ENCODE measurements around the gene TEPSIN.

The TEPSIN gene

DNA sequence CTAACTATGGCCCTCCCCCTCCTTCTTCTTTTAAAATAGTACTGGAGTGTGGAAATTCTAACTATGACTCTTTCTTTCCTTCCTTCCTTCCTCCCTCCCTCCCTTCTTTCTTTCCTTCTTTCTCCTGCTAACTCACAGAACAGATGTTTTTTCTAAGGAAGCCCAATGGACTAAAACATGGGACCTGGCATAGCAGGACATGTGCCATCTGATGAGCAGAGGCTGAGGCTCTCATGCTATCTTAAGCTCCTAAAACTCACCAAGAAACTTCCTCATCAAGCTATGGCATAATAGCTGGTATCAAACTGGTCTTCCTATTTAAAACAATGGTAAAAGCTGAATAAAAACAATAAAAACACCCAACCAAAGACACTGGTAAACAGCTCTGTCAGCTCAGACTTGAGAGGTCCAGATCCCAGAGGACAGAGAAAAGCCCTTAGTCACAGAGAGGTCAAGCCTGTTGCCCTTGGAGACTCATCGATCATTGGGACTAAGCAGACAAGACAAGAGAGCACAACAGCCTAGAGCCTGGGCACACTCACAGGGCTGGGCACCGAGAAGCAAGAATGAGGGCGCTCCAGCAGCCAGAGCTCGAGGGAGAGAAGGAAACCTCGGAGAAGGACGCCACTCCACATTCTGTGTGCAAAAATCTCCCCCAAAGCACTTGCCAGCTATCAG is 28.7 kb upstream of the TEPSIN start:
- no peak for FAIRE-seq

DNA sequence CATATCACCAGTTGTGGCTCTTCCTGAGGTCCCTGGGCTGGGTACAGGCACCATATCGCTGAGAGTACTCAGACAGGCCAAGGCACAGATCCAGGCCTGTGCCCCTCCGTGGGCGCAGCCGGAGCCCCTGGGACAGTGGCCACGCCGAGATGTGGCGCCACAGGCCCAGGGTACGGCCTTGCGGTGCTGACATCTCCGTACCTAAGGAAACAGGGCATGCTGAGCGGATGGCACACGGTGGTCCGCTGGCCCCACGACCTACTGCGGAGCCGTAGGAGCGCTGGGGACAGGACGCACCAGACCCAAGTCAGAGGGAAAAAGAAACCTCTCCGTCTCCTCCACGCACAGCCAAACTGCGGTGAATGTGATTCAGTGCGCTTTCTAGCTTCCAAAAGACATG is 26.7 kb upstream of the TEPSIN start:
- FAIRE-seq = no peak

DNA sequence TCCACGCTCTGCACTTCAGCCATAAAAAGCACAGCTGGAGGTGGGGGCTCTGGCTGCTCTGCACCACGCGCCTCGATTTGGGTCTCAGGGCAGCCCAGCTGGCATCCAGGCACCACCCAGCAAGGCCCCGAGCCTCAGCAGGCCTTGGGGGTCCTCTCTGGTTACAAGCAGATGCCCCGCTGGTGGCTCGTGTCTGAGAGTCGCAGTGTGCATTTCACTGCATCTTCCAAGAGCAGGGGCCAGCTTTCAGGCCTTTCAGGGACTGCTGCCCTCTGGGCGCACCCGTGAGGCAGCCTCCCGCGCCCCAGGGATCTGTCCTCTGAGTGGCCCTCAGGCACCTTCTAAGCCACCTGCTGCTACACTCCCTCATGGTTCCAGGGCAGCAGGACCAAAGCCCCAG is 25.8 kb upstream of the TEPSIN start:
- no peak for FAIRE-seq

DNA sequence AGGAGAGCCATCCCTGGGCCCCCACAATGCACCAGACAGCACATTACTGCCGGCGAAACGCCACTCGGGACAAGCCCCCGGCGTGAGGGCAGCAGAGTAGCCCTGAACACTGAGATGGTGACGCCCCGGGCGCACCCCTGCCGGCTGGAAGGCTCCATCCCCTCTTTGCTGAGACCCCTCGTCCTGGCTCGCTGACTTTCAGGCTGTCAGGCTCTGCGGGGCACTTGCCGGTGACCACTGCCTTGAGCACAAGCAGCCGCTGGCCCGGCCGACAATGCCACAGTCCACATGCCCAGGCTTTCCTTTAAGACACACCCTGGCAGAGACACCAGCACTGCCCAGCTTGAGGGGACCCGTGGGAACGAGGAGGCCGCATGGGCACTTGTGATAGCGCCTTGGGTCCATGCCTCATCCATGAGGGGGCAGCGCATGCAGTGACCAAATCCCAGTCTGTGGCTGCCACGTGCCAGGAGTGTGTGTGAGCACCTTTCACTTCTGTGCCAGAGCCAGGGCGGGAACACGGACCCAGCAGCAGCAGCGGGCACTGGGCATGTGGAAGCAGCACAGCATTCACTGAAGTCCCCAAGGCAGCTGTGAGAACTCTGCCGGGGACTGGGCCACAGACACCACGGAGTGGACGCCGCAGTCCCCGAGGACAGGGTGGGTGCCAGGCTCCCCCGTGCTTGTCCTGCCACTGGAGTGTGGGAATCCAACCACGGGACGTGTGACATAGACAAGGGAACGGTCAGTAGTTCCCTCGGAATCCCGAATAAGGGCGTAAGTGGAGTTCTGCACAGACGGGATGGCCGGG is 24.7 kb upstream of the TEPSIN start:
- FAIRE-seq = no peak

DNA sequence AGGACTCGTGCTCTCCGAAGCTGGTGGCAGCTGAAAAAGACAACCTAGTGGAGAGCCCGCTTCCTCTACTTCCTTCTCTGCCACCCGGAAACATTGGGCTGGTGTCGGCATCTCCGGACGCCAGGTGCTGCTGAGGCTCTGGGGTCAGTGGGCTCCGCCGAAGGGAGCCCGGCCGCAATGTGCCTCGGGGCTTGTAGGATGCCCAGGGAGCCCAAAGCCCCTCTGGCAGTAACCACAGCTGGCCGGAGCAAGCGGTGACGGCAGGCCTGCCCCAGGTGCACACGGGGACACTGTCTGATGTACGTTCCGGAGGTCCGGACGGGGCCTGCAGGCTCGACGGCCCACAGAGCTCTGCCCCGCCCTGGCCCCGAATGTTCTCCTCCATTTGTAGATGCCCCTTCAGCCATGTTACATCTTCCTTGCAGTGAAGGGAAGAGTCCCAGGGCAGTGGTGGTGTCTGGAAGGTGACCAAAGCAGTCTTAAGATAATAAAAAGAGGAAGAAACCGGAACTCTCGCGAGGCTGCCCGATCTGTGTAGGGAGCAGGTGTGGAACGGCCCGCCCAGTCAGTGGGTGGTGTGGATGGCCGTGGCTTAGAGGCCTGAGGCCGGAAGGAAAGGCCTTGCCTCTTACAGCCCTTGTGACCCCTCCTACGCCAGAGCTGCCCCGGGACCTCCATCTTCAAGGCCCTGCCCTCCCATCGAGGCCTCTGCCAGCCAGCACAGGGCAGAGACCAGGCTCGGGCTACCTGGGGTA is 22.9 kb upstream of the TEPSIN start:
- no peak for FAIRE-seq

DNA sequence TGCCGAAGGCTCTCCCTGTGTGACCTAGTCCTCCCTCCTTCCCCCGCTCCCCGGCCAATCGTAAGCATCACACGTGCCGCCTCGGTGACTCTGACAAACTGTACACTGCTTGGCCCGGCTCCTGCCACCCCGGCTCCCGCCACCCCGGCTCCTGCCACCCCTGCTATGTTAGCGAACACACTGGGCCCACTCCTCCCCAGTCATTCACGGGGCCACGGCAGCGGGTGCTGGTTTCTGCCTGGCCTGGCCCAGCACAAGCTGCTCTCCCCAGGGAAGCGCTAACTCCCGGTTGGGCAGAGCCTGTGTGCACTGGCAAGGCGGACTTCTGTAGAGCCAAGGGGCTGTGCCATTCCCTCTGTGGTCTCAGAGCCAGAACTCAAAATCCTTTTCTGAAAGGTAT is 22.2 kb upstream of the TEPSIN start:
- no peak for FAIRE-seq

DNA sequence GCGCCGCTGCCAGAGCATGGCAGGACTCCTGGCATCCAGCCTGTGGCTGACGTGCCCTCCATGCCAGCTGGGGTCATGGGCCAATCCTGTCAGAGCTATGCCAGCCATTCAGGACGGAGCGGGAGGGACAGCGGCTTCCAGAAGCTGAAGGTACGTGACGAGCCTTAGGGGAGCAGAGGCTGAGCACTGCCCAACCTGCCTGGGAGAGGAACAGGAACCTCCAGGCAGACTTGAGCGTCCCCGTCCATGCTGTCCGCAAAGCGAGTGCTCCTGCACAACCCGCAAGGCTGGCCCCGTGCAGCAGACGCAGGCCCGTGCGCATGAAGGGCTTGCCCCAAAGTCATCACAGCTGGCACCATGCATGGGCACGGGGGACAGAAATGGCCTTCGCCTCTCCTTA is 21.8 kb upstream of the TEPSIN start:
- FAIRE-seq = no peak

DNA sequence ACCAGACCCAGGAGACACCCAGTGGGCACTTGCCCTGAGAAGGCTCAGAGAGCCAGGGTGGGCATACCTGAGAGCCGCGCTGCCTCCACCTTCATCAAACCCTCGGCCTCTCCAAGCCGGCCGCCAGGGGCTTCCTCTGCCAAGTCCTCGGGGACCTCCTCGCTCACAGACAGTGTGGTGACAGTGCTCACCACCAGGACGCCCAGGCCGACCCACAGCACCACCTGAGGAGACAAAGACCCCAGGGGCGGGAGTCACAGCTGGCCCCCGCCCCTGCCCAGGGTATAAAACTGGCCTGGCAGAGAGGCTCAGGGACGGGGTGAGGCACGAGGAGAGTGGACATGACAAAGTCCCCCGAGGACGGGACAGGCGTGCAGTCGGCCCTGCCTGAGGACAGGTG is 21.3 kb upstream of the TEPSIN start:
- no peak for FAIRE-seq

DNA sequence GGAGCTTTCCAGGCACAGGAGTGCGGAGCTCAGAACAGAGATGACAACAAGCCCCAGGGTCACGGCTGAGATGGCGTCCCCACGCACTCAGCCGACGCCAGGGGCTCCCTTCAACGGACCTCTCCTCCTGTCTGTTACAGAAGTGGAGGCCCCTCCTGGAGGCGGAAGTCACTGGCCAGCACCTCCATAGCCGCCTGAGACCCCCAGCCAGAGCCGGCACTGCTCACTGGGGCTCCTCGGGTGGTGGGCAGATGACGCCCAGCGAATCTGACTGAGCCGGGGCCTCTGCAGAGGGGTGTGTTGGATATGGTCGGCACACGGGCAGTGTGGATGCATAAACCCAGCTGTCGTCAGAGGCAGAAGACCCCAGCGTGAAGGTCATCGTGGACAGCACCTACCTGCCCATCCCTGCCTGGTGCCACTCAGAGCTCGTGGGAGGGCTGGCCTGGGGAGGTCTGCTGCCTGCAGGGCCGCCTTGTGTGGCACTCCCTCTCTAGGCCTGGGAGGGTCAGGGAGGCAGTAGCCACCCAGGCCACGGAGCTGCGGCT is 20.3 kb upstream of the TEPSIN start:
- FAIRE-seq = no peak

DNA sequence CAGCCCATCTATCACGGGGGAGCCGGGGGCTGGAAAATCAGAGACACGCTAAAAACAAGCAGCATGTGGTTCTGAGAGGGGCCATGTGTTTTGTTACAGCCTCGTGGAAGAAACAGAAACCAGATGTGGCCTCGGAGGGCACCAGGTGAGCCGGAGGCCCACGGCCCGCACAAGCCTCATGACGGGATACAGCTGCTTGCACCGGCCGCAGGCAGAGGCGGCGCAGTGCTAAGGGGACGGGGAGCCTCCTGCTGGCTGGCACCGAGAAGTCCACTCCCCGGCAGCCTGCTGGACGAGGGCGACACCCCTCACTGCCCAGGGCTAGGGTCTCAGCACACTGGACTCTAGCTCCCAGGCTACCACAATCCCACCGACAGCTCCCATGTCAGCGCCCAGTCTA is 19.4 kb upstream of the TEPSIN start:
- FAIRE-seq = no peak

DNA sequence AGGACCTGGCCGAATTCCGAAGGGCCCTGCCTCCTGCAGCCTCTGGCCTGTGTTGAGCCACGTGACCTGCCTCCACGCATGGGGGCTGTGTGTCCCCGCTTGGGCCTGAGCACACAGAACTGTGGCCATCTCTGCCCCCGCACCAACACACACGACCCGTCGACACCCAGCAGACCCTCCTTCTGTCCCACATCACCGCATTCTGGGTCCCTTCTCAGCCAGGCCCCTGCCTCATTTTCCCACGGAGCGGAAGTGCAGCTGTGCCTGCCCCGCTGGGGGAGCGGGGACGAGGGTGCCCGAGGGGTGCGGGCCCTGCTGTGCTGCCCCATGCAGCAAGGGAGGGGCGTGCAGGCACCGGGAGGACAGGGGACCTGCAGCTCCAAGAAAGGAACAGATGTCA is 18.7 kb upstream of the TEPSIN start:
- FAIRE-seq = no peak

DNA sequence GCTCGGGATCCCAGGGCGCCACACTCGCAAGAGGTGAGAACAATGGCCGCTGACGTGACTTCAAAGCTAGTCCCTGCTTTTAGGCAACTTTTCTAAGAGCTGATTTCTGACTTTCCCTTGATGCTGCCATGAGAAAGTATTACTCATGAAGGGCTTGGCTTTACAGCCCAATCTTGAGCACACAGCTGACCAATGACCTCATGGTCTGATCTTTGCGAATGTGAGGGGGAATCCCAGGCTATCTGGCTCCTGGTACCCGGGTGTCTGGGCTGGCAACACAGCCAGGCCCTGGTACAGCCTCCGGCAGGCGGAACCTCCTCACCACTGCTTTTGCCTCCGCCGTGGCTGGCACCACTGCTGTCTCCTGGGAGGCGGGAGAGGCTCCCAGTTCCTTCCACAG is 17.8 kb upstream of the TEPSIN start:
- FAIRE-seq = no peak

DNA sequence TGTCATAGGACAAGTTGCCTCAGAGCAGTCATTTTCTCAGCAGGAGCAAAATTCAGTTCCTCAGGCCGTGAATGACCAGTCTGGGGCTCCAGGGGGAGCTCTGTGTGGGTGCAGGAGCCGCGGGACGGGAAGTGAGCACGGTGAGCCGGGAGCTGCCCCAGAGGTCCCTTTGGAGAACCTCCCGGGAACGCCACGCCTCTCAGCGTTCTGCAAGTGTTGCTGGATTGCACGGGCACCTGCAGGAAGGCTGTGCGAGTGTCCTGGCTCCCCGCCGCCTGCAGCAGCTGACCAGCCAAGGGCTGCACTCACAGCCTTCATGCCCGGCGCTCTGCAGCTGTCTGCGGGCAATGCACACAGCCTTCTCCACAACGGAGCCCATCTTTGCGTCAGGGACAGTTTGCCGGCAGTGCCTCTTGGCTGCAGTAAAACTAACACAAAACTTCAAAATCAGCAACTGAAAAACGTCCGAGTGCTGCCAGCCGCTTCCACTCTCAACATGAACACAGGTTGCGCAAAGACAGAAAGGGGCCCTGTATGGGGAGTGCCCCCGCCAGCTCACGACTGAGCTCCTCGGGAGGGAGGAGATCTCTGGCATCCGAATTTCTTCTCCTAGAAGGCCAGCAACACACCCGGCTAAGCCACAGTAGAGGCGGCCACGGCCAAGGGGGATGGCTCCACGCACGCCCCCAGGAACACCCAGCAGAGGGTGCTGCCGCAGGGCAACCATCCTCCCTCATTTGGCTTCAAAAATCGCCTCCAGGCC is 16.3 kb upstream of the TEPSIN start:
- FAIRE-seq = no peak

DNA sequence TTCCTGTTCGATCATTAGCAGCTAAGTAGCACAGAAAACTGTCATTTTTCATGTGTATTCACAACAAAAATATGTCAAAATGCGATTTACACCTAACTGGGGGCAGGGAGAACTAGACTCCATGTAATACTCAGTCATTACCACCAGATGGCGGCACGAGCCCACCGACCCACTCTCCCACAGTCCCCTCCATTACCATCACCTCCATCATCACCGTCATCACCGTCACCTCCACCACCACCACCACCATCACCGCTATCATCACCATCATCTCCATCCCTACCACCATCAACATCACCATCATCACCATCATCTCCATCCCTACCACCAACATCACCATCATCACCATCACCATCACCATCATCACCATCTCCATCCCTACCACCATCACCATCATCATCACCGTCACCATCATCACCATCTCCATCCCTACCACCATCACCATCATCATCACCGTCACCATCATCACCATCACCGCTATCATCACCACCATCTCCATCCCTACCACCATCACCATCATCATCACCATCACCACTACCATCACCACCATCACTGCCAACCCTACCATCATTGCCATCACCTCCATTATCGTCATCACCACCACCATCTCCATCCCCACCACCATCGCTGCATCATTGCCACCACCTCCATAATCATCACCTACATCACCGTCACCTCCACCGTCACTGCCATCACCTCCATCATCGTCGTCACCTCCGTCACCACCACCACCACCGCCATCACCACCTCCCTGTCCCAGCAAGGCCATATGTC is 14.7 kb upstream of the TEPSIN start:
- FAIRE-seq = no peak

DNA sequence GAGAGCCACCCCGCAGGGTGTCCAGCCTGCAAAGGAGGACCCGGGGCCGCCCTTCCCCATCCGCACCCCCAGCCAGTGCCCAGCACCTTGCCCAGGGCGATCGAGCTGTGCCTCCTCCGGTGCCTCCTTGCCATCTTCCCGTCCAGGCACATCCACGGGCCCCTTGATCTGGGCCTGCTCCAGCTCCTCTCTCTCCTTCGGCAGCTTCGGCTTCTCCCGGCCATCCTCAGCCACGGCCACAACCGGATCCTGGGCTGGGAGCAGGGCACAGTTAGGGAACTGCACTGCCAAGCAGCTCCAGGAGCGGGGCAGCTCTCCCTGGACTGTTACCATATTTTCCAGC is 14.1 kb upstream of the TEPSIN start:
- FAIRE-seq = no peak

DNA sequence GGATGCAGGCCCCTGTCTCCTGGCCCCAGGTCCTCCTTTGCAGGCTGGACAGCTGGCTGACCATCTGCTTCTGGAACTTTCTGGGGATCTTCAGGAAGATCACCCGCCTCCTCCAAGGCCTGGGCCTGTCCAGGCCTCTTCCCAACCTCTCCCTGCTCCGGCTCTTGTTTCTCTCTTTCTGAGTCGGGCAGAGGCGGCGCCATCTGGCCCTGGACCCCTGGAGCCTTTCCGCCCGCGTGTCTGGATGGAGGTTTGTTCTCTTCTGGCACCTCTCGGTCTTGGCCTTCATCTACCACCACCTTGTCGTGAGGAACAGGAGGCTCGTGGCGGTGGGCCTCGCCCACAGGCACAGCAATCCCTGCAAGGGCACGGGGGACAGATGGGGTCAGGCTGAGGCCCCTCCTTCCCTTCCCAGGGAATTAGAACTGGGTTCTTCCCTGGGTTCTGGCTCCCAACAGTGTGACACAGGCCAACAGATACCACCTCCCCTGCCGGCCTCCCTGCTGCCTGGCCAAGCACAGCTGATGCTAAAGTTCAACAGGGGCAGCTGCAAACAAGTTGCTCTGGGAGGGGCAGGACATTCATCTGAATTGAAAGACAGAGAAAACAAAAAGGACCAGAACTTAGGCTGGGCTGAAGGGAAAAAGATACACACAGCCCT is 13.6 kb upstream of the TEPSIN start:
- no peak for FAIRE-seq

DNA sequence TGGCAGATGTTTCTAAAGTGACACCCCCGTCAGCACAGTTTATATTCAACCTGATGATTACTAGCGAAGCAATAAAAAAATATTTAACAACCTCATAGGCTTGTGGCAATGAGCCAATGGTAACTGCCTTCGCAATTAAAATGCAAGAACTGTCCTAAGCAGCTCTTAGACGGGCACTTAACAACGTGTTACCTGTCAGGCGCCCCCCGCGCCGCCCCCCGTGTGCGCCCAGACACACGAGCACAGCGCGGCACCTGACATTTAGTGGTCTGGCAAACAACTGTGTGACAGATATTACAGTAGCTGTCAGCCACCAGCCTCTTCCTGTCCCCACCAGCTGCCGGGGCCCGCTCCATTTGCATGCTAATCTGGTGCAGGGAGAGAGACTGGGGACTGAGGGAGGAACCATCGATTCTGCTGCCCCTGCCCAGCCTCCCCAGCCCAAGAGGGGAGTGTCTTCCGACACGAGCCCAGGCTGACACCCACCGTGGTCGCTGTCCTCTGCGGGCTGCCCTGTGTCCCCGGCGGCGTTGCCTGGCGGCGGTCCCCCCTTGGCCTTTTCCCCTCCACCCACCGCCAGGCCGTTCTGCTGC is 12.9 kb upstream of the TEPSIN start:
- no peak for FAIRE-seq

DNA sequence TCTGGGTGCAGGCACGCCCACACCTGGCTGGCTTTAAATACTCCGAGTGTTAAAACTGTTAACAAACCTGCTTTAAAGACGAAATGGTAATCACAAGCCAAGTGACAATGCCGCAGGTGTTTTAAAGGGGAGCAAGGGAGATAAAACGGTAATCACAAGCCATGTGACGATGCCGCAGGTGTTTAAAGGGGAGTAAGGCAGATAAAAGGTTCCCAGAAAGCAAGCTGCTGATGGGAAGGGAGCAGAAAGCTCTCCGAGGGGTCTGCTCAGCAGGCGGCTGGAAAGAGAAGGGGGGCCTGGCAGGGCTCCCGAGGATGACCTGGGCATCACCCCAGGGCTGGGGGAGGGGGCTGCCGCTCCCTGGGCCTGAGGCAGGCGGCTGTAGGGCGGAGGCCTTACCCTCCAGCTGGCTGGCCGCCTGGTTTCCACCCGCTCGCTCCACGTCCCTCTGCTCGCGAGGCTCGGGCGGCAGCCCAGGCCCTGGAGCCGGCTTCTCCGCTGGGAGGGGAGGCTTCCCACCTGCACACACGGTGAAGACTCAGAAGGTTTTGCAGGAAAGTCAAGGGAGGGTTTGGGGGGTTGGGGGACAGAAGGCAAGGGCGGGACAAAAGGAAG is 12.3 kb upstream of the TEPSIN start:
- no peak for FAIRE-seq

DNA sequence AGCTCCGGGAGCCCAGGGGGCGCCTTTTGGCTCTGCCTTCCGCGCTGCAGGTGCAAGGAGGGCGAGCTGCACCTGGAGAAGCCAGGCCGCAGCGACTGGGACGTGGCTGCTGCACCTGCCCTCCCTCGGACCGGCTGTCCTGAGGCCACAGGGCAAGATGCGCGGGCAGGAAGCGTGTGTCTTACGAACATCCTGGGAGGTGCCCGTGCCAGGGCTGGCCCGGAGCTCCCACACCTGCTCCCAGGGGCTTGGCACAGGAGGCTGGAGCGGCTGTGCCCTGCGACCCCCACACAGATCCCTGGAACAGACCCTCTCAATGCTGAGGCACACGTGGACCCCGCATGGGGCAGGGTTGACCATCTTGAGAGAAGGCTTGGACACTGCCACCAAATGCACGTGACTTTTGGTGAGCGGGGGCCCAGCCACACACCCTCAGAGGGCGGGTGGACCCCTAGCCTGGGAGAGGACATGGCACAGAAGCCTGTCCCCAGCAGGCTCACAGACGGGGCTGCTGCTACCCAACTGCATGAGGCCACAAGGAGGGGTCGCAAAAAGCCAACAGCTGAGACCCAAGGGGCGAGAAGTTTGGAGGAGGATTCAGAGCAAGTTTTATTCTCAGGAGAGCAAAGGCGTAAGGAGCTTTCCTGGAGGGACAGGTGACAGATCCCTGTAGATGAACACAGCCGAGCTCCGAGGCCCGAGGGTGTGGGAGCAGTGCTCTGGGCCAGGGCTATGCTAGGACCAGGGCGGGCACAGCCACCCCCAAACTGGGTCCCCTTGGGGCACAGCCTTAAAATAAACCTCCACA is 11.6 kb upstream of the TEPSIN start:
- no peak for FAIRE-seq

Data from TTC549 (cell line).